ENCODE results near the gene GAB1. TPM values are rescaled to one million over a fixed set of nuclear protein-coding genes. Genes with fewer than 3 reads are reported as not detected.

Gene GAB1
- total and polyA plus RNA-seq, 2 of the 8 experiments (the other 6 are each of a cell fraction or from before 2014, with no cell fraction given) = 6.8 to 21.3 TPM

DNA sequence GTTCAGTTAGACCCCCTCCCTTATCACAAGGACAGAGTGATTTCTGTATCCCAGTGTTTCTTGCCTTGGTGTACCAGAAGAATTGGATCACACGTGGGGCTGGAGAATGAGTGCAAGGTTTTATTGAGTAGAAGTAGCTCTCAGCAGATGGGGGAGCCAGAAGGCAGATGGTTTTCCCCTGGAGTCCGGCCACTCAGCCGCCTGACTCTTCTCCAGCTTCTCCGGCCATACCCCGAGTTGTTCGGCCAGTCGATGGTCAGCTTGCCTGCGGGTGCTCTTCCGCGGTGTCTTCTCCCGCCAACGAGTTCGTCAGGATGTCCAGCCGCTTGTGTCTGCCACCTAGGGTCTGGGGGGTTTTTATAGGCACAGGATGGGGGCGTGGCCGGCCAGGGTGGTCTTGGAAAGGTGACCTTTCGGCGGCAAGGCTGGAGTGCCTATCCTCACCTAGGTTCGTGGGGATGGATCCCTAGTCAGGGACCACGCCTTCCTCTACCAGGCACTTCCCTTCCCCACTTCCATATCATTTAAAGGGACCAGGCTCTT is 14.5 kb downstream of the GAB1 start:
- ChIA-PET POLR2A (ENCODE audit: partially characterized antibody) (interaction anchor here (1.0 to 2.0 kb wide), 4 partner anchors 10 to 16 kb away, joined by 3 to 7 read pairs (median 4); partner anchors contain the start of gene GAB1), CTCF (ENCODE audit: partially characterized antibody) (interaction anchor here (0.6 to 2.3 kb wide), 6 partner anchors 14 to 79 kb away, joined by 3 to 11 read pairs (median 3); no protein-coding TSS in a partner anchor)
- Histone ChIP-seq H3K9me3 (ENCODE audit: insufficient read depth in 2 of 2, low read depth in 1 of 2, low read length in 1 of 2) (no peaks in the 10 kb centered on the region), H2BK20ac (ENCODE audit: low read length) (no peak overlapping the region), H3K4me1 (replicated peaks in 1 of 4; ENCODE audit: control insufficient read depth in 3 of 4, insufficient read depth in 4 of 4, low read length in 3 of 4) (peaks cover 4 to 16% (median 14%) of the 10 kb centered on the region in 4 experiments), H3K27ac (ENCODE audit: low read depth, low read length) (no peak overlapping the region), H4K20me1 (replicated peaks in 1 of 2; ENCODE audit: control insufficient read depth in 1 of 2, insufficient read depth in 2 of 2, low read length in 2 of 2) (peaks cover 0 to 3% of the 10 kb centered on the region in 2 experiments), H3K14ac (ENCODE audit: insufficient read length) (no peak overlapping the region), H2BK15ac (ENCODE audit: low read length) (no peak overlapping the region), H4K8ac (ENCODE audit: extremely low read depth, insufficient read depth, low read length) (no peak overlapping the region), H3K23ac (ENCODE audit: insufficient read length) (no peak overlapping the region), H2AK5ac (ENCODE audit: low read depth, low read length) (no peak overlapping the region), H2BK12ac (ENCODE audit: low read depth, low read length) (no peak overlapping the region), H2BK120ac (replicated peaks; ENCODE audit: low read depth, low read length) (no peak overlapping the region), H2AFZ (ENCODE audit: low read length) (no peak overlapping the region), H3K9ac (replicated peaks in 1 of 4; ENCODE audit: extremely low read depth in 1 of 4, low read depth in 3 of 4, low read length in 3 of 4) (no peak overlapping the region), H3K36me3 (ENCODE audit: control insufficient read depth in 2 of 4, insufficient read depth in 4 of 4, low read length in 3 of 4) (no peaks in the 10 kb centered on the region), H3K4ac (replicated peaks; ENCODE audit: insufficient read length, low read depth, low read length) (no peak overlapping the region), H3K79me2 (ENCODE audit: control insufficient read depth in 1 of 2, insufficient read depth in 2 of 2, low read length in 2 of 2) (peaks cover 0 to 39% of the 10 kb centered on the region in 2 experiments; a peak in 2 of 4 replicates), H3K4me2 (ENCODE audit: insufficient read depth in 1 of 2, low read depth in 2 of 2, low read length in 2 of 2) (no peak overlapping the region; a peak in 1 of 4 replicates), H4K91ac (replicated peaks; ENCODE audit: insufficient read length, low read length) (no peak overlapping the region), H3K23me2 (ENCODE audit: low read depth, low read length) (no peaks in the 10 kb centered on the region), H2BK5ac (ENCODE audit: low read depth, low read length) (no peak overlapping the region), H3K4me3 (ENCODE audit: extremely low read depth in 1 of 4, insufficient read depth in 2 of 4, low read depth in 3 of 4, low read length in 4 of 4) (no peak overlapping the region), H3K27me3 (replicated peaks in 1 of 4; ENCODE audit: control insufficient read depth in 3 of 4, extremely low read depth in 1 of 4, insufficient read depth in 3 of 4, low read length in 3 of 4) (no peaks in the 10 kb centered on the region), H3K56ac (replicated peaks; ENCODE audit: insufficient read length, low read depth, low read length) (no peak overlapping the region), H3K79me1 (ENCODE audit: low read depth, low read length) (no peaks in the 10 kb centered on the region), H3K18ac (ENCODE audit: extremely low read depth, low read length) (no peak overlapping the region), H4K5ac (ENCODE audit: insufficient read length, low read depth, low read length) (no peak overlapping the region)
- FAIRE-seq = no peak
- no peak for DNase-seq (ENCODE audit: low read depth in 1 of 2, low spot score in 2 of 2)
- WGBS, 2 experiments (ENCODE audit: extremely low coverage in 1 of 2, insufficient coverage in 1 of 2, insufficient read length in 1 of 2, insufficient replicate concordance in 2 of 2, low coverage in 1 of 2, low lambda C conversion rate in 2 of 2, missing lambda C conversion rate in 1 of 2) = 82% methylated on average over 20 of the region's 20 CpGs; no CpG with 5 or more reads in 1 of the 2 experiments
- TF ChIP-seq SIX5 (IDR thresholded peaks at IDR 0.05; ENCODE audit: low read depth, low read length) (no peak), TAF1 (IDR thresholded peaks at IDR 0.05; ENCODE audit: low read depth, low read length) (no peak), GTF2F1 (IDR thresholded peaks at IDR 0.05; ENCODE audit: borderline replicate concordance, low read depth, low read length) (no peak), TEAD4 (IDR thresholded peaks at IDR 0.05; ENCODE audit: low read depth, low read length) (no peak)
- TF ChIP-seq, protein P1, sequence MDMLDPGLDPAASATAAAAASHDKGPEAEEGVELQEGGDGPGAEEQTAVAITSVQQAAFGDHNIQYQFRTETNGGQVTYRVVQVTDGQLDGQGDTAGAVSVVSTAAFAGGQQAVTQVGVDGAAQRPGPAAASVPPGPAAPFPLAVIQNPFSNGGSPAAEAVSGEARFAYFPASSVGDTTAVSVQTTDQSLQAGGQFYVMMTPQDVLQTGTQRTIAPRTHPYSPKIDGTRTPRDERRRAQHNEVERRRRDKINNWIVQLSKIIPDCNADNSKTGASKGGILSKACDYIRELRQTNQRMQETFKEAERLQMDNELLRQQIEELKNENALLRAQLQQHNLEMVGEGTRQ (IDR thresholded peaks at IDR 0.05; ENCODE audit: low read length) = no peak
